Activated gamma-delta T cell treated with Interleukin-2 at 50 U/mL for 16 hours (primary cell): ENCODE results near the gene PDXP.
A peak's percentile ranks its signal among the peaks of the same experiment; 100 is the strongest.
"Not testable (repeated sequence)": the region's sequence is repeated elsewhere in the genome, so short reads cannot be mapped to it uniquely, and the experiment has no call there.

Experiments used
- DNase-seq: peaks from one replicate; pipeline ENCODE4 v3.0.0-alpha.2; 2020

Gene PDXP, protein sequence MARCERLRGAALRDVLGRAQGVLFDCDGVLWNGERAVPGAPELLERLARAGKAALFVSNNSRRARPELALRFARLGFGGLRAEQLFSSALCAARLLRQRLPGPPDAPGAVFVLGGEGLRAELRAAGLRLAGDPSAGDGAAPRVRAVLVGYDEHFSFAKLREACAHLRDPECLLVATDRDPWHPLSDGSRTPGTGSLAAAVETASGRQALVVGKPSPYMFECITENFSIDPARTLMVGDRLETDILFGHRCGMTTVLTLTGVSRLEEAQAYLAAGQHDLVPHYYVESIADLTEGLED

GRCh38 chr22:37658133-37659065 is at the start of gene PDXP:
PDXP (plus strand) TSS chr22:37658723; CDS start chr22:37658783, 60 bp downstream.
- DNase-seq: peak; percentile 99

DNA sequence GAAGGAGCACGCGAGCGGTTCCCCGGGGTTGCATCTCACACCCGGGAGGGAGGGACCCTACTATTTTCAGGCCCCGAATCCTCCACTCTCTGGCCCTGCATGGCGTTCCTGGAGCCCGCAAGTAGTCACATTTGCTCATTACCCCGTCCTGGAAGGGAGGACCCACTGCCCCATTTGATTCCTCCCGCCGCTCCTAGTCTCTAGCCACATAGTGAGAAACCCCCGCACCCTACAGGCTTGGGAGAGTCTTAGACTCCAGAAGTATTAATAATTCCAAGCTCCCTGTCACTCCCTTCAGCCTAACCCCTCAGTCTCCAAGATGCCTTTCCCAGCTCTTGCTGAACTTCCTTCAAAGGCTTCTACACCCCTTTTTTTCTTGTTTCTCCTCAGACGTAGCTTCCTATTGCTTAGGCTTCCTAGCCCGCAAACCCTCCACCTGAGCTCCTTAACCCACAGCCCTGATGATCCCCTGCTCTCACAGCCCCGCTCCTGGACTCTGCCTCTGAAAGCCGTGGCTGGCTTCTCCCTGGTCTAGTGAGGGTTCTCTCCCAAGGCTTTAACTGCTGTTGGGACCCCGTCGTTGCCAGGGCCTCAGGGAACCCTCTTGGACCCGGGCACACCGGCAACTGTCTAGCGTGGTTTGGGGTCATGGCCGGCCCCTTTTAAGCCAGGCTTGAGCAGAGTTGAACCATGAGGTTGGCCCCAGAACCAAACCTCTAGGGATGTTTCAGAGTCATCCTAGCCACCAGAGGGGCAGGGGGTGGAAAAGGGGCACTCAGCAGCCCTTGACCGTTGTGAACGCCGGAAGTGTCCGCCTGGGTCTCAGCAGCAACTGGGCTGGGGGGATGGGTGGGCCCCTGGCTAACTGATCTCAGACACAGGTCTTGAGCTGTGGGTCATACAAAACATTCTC is 49.0 kb upstream of the PDXP start:
- DNase-seq: no peak

GRCh38 chr22:37610153-37610475 is 48.4 kb upstream of the PDXP start:
- DNase-seq: not testable (repeated sequence)

GRCh38 chr22:37610480-37611129 is 47.9 kb upstream of the PDXP start:
- DNase-seq: no peak

GRCh38 chr22:37611207-37611606 is 47.3 kb upstream of the PDXP start:
- no peak for DNase-seq

DNA sequence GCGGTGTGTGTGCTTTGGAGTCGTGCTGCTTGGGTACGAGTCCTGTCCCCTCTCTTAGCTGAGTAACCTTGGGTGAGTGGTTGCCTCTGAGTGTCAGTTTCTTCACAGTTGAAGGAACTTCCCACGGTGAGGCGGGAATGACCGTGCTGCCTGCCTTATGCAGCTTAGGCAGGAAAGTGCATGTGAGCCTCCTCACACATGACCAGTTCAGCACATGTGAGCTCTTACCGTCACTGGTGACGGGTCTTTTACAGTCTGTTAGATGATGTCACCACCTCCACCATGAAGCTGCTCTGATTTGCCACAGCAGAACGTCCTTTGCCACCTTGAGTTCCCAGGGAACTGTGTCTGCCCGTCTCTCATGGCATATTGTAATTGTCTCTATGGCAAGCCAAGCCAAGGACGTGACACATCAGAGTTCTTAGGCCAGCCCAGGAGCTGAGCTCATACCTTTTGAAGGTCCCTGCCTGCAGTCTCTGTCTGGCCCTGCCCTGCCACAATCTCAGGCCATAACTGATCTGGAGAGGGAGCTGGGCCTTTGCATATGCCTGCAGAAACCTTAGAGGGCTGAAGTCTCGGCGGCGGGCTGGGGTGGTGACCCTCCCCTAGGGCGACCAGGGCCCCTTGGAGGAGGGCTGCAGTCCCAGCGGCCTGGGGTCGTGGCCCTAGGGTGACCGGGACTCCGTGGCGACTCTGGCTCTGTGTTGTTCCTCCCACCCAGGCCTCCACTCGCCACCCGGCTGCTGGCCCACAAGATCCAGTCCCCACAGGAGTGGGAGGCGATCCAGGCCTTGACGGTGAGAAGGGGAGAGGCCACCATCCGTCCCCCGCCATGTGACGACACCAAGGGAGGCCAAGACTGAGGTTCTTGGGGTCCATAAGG is 42.1 kb upstream of the PDXP start:
- no peak for DNase-seq

GRCh38 chr22:37617431-37617830 is 41.1 kb upstream of the PDXP start:
- no peak for DNase-seq

GRCh38 chr22:37618072-37618656 is 40.4 kb upstream of the PDXP start:
- DNase-seq: no peak

GRCh38 chr22:37618674-37619073 is 39.8 kb upstream of the PDXP start:
- no peak for DNase-seq

DNA sequence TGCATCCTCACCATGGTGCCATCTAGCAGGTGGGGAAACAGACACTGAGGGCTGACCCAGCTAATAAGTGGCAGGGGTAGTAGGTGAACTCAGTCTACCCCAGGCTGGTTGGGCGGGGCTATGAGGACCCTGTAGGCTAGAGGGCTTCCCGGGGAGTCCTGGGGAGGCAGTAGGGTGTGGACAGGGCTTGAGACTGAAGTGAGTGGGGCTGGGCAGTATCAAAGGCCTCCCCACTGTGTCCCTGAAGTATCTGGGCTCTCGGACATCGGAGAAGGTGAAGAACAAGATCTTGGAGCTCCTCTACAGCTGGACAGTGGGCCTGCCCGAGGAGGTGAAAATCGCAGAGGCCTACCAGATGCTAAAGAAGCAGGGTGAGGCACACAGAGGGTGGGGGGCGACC is 38.5 kb upstream of the PDXP start:
- DNase-seq: no peak

DNA sequence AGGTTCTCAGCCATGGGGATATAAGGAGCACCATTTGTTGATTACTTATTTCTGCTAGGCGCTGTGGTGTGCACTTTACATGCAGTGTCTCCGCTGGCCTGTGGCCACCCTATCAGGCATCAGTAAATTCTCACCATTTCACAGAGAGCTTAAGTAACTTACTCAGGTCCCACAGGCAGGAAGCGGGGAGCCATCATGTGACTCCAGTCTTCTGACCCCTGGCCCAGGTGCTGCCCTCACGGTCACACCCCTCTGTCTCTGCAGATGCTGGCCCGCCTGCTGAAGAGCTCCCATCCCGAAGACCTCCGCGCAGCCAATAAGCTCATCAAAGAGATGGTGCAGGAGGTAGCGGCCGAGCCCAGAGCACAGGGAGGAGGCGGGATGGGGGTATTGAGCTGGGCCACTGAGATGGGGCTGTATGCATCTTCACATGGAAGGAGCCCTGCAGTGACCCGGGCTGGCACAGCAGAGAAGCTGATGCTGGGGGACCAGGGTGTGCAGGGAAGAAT is 37.1 kb upstream of the PDXP start:
- no peak for DNase-seq

DNA sequence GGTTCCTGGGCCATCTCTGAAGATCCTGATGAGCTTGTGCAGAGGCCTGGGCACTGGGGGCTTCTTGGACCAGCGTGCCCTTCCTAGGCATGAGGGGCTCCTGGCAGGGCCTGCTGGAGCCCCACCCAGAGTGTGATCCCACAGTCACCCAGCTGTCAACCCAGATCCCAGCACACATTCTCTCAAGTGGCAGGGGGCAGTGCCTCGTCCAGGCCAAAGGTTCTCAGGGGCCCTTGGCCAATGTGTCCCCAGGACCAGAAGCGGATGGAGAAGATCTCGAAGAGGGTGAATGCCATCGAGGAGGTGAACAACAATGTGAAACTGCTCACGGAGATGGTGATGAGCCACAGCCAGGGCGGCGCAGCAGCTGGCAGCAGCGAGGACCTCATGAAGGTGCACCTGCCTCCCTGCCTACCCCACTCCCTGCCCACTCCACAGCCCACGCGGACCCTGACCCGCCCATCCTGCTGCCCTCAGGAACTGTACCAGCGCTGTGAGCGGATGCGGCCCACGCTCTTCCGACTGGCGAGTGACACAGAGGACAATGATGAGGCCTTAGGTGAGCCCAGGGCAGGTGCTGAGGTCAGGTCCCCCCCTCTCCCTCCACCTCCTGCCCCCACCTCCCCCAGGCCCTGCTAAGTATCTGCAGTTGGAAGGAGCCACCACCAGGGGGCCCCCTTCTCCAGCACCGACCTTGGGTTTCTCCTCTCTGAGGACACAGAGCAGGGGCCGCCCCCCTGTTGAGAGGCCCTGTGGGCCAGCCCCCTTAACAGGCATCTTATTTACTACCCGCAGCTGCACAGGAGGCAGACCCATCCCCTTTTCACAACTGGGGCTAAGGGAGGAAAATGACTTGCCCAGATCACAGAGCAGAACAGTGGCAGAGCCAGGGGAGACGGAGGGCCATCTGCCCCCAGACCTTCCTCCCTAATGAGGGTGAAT is 35.2 kb upstream of the PDXP start:
- peak; percentile 84 for DNase-seq

DNA sequence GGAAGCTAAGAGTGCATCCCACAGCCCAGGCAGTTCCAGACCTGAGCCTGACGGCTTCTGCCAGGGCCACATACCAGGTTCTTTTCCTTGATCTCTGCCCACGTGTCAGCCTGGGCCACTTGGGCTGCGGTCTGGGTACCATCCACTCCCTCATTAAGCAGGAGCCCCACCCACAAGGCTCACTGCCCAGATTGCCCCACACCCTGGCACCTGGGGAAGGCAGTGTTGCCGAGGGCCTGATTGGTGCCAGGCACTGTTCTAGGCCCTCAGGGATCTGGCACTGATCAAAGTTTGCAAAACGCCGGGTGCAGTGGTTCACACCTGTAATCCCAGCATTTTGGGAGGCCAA is 34.5 kb upstream of the PDXP start:
- DNase-seq: no peak

DNA sequence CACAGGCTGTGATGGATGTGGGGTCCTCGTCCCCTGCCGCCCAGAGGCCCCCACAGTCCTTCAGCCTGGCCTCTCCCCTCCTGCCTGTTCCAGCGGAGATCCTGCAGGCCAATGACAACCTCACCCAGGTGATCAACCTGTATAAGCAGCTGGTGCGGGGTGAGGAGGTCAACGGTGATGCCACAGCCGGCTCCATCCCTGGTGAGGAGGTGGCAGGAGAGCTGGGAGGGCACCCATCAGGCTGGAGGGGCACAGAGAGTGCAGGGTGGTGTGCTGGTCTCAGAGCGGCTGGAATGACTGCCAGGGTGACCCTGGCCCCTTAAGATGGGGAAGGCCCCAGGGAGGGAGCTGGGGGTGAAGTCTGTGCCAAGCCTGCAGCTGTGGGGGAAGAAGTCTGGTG is 33.6 kb upstream of the PDXP start:
- no peak for DNase-seq

GRCh38 chr22:37625737-37626136 is 32.8 kb upstream of the PDXP start:
- DNase-seq: no peak

GRCh38 chr22:37626144-37626543 is 32.4 kb upstream of the PDXP start:
- no peak for DNase-seq

DNA sequence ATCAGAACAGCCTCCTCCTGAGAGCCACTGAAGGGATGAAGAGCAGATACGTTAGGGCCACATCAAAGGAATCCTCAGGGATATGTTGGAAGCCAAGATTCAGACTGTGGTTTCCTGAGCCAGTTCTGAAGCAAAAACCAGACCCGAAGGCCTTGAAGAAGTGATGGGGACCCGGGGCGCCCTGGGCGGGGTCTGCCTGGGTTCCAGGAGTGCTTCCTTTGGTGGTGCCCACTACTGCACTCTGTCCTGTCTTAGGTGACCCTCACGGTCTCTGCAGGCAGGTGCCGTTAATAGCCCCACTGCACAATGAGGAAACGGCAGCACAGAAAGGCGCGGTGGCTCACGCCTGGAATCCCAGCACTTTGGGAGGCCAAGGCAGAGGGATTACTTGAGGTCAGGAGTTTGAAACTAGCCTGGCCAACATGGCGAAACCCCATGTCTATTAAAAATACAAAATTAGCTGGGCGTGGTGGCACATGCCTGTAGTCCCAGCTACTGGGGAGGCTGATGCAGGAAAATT is 31.9 kb upstream of the PDXP start:
- no peak for DNase-seq

DNA sequence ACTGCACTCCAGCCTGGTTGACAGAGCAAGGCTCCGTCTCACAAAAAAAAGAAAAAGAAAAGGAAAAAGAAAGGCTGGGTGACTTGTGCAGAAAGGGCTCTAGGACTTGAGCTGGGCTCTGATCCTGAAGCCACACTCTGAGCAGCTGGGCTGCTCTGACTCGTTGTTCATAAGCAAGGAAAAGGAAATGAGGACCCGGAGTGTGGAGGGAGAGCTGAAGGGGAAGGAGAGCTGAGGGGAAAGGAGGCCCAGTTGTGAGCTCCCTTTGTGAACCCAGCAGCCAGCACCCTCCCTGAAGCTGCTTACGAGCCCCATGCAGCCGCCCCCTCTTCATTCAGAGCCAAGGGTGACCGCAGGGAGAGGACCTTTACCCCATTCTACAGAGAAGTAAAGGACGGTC is 31.4 kb upstream of the PDXP start:
- no peak for DNase-seq

- DNase-seq: peak; percentile 64
Measured at GRCh38 chr22:37627545-37627944, 31.0 kb upstream of the PDXP start.

- no peak for DNase-seq
Measured at GRCh38 chr22:37628830-37629229, 29.7 kb upstream of the PDXP start.
